Activated gamma-delta T cell treated with anti-CD3 and anti-CD28 coated beads, Interleukin-2, amount 50 U/mL, for 16 hours (primary cell): Measurements from ENCODE around the gene SDHAF4.
A peak's percentile ranks its signal among the peaks of the same experiment; 100 is the strongest.
"Not testable (repeated sequence)": the region's sequence is repeated elsewhere in the genome, so short reads cannot be mapped to it uniquely, and the experiment has no call there.

Experiments
- DNase-seq: peaks from one replicate; pipeline ENCODE4 v3.0.0-alpha.2; 2020; ENCODE audit warnings: low read depth

The SDHAF4 gene

DNA sequence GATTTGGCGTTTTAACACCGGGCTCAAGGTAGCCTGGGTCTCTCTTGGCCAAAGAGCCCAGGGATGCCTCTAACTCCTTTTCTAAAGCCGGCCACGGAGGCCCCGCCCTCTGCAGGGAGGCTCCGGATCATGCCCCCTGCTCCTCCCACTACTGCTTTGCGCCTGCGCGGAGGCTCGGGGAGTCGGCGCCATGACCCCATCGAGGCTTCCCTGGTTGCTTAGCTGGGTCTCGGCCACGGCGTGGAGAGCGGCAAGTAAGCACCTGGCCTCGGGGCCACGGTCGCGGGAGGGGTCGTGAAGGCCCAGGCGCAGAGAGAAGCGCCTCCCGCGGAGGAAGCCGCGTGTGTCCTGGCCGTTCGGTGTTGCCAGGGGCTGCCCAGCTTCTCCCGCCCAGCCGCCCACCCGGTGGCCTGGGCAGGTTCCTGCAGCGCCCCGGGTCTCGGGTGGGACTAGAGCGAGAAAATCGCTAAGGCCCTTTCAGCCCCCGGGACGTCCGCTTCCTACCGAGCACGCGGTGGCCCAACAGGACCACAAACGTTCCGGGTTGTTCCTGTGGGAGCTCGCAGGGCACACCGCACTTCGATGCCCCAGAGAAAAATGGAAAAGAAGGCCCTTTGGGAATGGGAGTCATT is at the start of gene SDHAF4:
Gene SDHAF4, plus strand, starts transcription at position 180 of the 632 bp plus-strand sequence. Its CDS starts 11 bp downstream, at position 191.
- DNase-seq: peak; percentile 93

DNA sequence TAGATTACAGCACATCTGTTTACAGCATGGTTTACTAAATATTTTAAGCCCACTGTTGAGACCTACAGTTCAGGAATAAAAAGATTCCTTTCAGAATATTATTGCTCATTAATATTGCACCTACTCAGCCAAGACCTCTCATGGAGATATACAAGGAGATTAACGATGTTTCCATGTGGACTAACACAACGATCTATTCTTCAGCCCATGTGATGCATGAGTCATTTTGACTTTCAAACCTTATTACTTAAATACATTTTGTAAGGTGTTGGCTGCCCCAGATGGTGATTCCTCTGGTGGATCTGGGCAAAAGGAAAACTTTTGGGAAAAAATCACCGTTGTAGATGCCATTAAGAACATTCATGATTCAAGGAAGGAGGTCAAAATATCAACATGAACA is 48.0 kb upstream of the SDHAF4 start:
- DNase-seq: no peak

GRCh38 chr6:70520575-70520974 is 46.2 kb upstream of the SDHAF4 start:
- no peak for DNase-seq

GRCh38 chr6:70524721-70525286 is 41.9 kb upstream of the SDHAF4 start:
- DNase-seq: no peak

DNA sequence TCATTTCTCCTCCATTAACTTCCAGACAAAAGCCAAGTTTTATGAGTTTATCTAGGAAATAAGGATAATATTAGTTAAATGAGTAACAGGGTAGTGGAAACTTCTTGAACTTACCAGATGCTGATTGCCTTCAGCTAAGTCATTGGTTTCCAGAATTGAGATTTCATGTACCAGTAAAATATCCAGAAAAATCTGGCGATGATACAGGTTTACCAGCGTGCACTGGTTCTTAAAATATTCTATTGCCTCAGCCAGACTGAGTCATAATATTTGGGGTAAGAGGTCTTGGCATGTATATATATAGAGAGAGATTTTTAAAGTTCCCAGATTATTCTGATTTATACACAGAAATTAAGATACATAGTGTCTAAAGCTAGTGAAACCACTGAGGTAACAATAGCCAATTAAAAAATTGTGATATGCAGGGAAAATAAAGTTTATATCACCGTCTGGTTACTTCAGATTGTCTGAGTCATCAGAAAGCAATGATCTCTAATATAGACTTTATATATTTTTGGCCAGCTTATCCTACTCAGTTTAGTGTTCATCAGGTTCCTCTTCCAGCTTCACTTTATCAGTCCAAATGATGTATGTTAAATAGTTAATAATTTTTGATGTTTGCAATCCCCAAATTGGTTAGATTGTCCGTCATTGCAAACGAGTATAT is 39.5 kb upstream of the SDHAF4 start:
- no peak for DNase-seq

DNA sequence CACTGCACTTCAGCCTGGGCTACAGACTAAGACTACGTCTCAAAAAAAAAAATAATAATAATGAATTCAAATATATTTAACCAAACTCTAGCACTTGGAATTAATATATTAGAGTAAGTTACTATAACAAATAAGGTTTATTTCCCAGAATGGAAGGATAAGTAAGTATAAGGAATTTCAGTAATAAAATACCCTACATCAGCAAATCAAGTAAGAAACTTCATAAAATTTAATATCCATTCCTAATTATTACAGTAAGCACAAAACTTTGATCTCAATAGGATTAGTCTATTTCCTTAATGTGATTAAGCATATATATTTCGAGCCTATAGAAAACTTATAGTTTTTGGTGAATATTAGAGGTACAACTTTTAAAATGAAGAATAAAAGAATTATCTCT is 36.7 kb upstream of the SDHAF4 start:
- no peak for DNase-seq

DNA sequence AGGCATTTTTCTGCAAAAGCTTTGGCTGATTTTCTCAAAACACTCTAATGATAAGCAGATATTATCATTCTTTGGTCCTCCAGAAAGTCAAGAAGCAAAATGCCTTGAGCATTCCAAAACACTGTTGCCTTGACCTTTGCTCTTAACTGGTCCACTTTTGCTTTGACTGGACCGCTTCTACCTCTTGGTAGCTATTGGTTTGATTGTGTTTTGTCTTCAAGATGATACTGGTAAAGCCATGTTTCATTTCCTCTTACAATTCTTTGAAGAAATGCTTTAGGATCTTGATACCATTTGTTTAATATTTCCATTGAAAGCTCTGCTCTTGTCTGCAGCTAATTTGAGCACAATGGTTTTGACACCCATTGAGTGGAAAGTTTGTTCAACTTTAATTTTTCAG is 35.6 kb upstream of the SDHAF4 start:
- DNase-seq: no peak

DNA sequence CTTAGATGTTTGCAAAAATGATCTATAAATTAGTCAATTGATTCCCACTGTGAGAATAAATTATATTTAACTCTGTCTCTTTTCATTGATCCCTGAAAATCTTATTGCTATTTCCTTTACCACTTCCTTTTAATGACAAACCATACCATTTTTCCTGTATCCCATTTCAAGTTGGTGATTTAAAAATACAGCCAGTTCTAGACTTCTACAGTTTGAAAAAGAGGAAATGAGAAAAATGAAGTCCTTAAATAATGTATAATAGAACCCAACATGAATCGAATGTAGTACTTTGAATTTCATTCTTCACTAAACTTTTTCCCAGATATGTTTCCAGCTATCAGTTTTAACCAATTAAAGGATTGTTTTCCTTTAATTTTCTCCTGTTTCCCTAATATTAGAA is 29.5 kb upstream of the SDHAF4 start:
- no peak for DNase-seq

DNA sequence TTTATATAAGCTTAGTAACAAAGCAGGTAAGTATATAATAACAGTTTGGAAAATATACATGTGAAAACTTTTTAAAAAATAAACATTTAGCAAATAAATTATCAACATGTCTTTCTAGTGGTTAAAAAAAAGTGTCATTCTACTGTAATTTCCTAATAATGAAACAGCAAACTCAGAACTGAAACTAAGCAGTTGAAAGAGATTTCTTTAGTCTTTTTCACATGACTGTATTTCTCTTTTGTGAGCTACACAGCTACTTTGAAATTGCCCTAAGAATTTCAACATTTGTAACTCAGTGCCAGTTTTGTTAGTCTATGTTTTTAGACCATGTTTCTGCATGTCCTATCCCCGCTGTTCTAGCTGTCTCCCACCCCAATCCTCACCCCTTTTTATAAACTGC is 28.4 kb upstream of the SDHAF4 start:
- DNase-seq: no peak

- DNase-seq: no peak
These were observed 19.4 kb upstream of the SDHAF4 start for GRCh38 chr6:70547313-70547712.

DNA sequence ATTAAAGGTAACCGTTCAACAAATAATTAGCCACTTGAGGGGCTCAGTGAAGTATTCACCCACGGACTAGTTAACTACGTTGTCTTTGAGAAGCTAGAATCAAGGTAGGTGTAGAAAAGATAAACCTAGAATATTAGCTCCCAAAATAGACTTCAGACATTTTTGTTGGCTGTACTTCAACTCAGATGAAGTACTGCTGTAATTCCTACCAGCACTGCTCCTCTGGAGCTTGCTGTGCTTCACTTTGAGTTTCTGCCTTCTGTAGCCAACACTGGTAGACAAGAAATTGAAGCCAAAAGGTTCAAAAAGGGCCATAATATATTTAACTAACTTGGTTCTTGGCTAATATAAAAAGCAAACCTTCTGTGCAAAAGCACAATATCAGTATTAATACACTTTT is 18.8 kb upstream of the SDHAF4 start:
- no peak for DNase-seq

DNA sequence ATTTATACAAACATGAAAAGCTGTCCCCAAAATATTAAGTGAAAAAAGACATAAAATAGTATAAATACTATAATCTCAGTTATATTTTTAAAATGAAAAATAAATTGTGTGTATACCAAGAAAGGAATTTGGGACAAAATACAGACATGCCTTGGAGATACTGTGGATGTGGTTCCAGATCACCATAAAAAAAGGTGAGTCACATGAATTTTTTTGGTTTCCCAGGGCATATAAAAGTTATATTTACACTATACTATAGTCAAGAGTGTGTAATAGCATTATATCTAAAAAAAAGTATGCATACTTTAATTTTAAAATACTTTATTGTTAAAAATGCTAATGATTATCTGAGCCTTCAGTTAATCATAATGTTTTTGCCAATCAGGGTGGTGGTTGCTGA is 17.4 kb upstream of the SDHAF4 start:
- no peak for DNase-seq

DNA sequence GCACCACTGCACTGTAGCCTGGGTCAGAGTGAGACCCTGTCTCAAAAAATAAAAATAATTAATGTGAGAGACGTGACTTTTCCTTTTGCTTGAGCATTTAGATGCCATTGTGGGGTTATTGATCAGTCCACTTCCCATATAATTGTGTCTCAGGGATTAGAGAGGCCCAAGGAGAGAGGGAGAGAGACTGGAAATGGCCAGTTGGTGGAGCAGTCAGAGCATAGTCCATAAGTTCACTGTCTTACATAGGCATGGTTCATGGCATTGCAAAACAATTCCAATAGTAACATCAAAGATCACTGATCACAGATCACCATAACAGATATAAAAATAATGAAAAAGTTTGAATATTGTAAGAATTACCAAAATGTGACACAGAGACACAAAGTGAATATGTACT is 15.2 kb upstream of the SDHAF4 start:
- no peak for DNase-seq

- not testable (repeated sequence) for DNase-seq
These were observed 14.3 kb upstream of the SDHAF4 start for GRCh38 chr6:70552286-70552940.

DNA sequence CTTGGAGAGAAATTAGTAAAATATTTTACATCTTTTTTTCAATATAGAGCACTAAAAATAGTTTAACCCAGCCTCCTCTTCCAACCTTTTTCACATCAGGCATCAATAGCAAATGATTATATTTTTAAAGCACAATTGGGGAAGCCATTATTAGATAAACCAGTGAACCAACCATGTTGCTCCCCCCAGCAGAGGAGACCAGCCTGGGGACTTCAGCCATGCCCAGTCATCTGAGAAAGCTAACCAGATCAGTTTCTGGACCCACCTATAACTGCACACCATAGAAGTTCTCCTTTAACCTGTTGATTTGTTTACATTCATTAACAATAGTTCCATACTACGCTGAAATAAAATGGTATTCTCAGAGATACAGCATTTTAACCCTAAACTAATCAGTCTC is 13.8 kb upstream of the SDHAF4 start:
- DNase-seq: no peak

GRCh38 chr6:70557998-70558397 is 8.7 kb upstream of the SDHAF4 start:
- DNase-seq: no peak

GRCh38 chr6:70562401-70562800 is 4.3 kb upstream of the SDHAF4 start:
- not testable (repeated sequence) for DNase-seq

DNA sequence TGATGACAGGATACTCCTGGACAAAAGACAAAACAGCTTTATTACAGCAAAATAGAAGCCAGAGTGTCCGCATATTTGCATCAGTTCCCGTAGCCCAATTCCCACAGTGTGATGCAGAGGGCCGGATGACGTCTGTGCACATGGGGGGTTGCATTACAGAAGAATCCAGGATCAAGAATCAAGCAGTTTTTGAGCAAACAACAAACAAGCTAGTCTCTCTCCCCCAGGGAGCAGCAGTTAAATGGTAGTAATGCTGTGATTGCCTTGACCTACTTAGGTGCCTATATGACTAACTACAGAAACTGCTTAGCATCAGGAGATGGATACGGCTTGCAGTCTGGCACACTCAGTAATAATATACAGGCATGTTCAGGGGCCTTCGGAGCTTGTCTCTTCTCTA is 3.2 kb upstream of the SDHAF4 start:
- DNase-seq: no peak

GRCh38 chr6:70574643-70575042 is 7.9 kb downstream of the SDHAF4 start:
- no peak for DNase-seq

GRCh38 chr6:70575899-70576495 is 9.3 kb downstream of the SDHAF4 start:
- DNase-seq: no peak

DNA sequence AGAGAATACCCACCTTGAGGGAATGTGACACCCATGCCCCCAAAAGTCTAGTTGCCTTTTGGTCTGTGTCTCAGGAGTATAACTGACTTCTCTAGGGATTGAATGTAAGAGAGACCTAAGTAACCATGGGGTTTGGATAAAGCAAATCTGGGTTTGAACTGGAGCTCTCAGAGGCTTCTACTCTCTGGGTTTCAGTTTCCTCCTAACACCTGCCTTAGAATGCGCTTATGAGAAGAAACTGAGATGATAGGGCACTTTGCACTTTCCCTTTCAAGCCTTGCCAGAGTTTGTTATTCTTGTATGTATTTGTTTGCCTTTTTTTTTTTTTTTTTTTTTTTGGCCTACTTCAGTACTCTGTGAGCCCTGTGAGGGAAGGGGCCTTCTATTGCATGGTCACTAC is 19.4 kb downstream of the SDHAF4 start:
- no peak for DNase-seq

- DNase-seq: no peak
These were observed 23.7 kb downstream of the SDHAF4 start for GRCh38 chr6:70590400-70590799.
